Muscle layer of colon (tissue), 2 donors: ENCODE measurements around the gene CTSO.

Experiments used
- H3K27ac ChIP-seq: one replicate; pipeline ENCODE4 v1.7.0; 2013; ENCODE audit warnings: low read depth, mild to moderate bottlenecking, low read length, moderate library complexity
- H3K27me3 ChIP-seq, 2 donors: one replicate each; pipeline ENCODE4 v1.7.0; 2013; ENCODE audit warnings: low read length in 2 of 2, mild to moderate bottlenecking in 2 of 2; ENCODE audit not compliant: insufficient read depth in 2 of 2, control insufficient read depth in 1 of 2
- H3K36me3 ChIP-seq: one replicate; pipeline ENCODE4 v1.7.0; 2013; ENCODE audit warnings: mild to moderate bottlenecking, low read length; ENCODE audit not compliant: insufficient read depth
- H3K4me1 ChIP-seq: one replicate; pipeline ENCODE4 v1.7.0; 2013; ENCODE audit warnings: mild to moderate bottlenecking, low read length; ENCODE audit not compliant: insufficient read depth
- H3K4me3 ChIP-seq, 2 donors: one replicate each; pipeline ENCODE4 v1.7.0; 2013; ENCODE audit warnings: low read length in 2 of 2, low read depth in 1 of 2, mild to moderate bottlenecking in 1 of 2, moderate library complexity in 1 of 2
- H3K9ac ChIP-seq: one replicate; pipeline ENCODE4 v1.7.0; 2013; ENCODE audit warnings: low read length
- H3K9me3 ChIP-seq: one replicate; pipeline ENCODE4 v1.7.0; 2013; ENCODE audit warnings: mild to moderate bottlenecking, low read length
- donor health status: abdominal sarcoma.
- donor health status: Adenocarcinoma of cecum.

The CTSO gene

DNA sequence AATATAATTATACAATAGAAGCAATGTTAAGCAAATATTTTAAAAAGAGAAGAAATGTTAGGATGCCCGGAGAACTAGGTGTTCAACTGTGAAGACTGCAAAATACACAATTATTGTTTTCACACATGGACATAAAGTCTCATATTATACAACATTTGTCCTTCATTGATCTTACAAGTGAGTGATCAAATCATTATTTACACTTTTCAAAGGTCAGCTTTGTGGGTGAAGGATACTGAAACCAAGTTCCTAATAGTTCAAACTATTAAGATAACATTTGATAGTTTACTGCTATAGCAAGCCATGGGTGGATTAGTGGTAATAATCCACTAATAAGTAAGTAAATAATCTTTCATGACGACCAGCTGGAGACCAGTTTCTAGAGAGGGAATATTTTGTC, 23.3 kb downstream of the CTSO start:
- H3K4me1 ChIP-seq, result no peaks in the 10 kb centered on the region
- no peaks in the 10 kb centered on the region for H3K9me3 ChIP-seq
- H3K27ac ChIP-seq, result no peak overlapping the region
- H3K4me3 ChIP-seq, result no peak overlapping the region
- peaks cover 10% of the 10 kb centered on the region for H3K36me3 ChIP-seq
- H3K27me3 ChIP-seq, result no peaks in the 10 kb centered on the region
- no peak overlapping the region for H3K9ac ChIP-seq

- no peaks in the 10 kb centered on the region for H3K9me3 ChIP-seq
- no peaks in the 10 kb centered on the region for H3K4me1 ChIP-seq
- H3K4me3 ChIP-seq, result no peak overlapping the region
- peaks cover 10% of the 10 kb centered on the region for H3K36me3 ChIP-seq
- no peaks in the 10 kb centered on the region for H3K27me3 ChIP-seq
- H3K9ac ChIP-seq, result no peak overlapping the region
- no peak overlapping the region for H3K27ac ChIP-seq
Observed at GRCh38 chr4:155929833-155930232, 23.8 kb downstream of the CTSO start.

GRCh38 chr4:155924637-155925036, 29.0 kb downstream of the CTSO start:
- H3K9ac ChIP-seq, result no peak overlapping the region
- peaks cover 10% of the 10 kb centered on the region for H3K36me3 ChIP-seq
- H3K4me1 ChIP-seq, result no peaks in the 10 kb centered on the region
- H3K27me3 ChIP-seq, result no peaks in the 10 kb centered on the region
- no peaks in the 10 kb centered on the region for H3K9me3 ChIP-seq
- no peak overlapping the region for H3K4me3 ChIP-seq
- H3K27ac ChIP-seq, result no peak overlapping the region

DNA sequence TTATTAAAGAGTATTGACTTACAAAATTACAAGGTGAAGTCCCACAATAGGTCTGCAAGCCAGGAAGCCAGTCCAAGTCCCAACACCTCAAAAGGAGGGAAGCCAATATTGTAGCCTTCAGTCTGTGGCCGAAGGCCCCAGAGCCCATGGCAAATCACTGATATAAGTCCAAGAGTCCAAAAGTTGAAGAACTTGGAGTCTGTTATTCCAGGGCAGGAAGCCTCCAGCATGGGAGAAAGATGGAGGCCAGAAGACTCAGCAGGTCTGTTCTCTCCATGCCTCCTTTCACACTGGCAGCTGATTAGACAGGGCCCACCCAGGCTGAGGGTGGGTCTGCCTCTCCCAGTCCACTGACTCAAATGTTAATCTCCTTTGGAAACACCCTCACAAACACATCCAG, 32.1 kb downstream of the CTSO start:
- Histone ChIP-seq H3K9me3 (no peaks in the 10 kb centered on the region), H3K27me3 (no peaks in the 10 kb centered on the region), H3K4me1 (no peaks in the 10 kb centered on the region), H3K9ac (no peak overlapping the region), H3K36me3 (no peaks in the 10 kb centered on the region), H3K4me3 (no peak overlapping the region), H3K27ac (no peak overlapping the region)

DNA sequence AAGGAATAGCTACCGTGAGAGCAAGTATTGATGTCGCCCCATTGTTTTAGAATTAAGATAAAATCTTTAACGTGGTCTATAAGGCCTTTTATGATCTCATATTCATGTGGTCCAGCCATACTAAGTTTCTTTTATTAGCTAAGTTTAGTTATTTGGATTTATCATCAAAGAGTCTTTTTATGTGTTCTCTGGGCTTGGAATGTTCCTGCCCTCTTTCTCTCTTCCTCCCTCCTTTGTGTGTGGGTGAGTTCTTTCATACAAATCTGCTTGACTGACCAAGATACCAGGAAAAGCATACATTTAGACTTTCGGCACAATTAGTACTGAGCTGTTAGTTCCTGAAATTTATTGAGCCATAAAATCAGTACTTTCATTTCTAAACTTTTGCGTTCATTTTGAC, 38.9 kb downstream of the CTSO start:
- Histone ChIP-seq H3K9ac (no peak overlapping the region), H3K4me3 (no peak overlapping the region), H3K4me1 (no peaks in the 10 kb centered on the region), H3K9me3 (no peaks in the 10 kb centered on the region), H3K27me3 (no peaks in the 10 kb centered on the region), H3K36me3 (no peaks in the 10 kb centered on the region), H3K27ac (no peak overlapping the region)

GRCh38 chr4:155911905-155912304, 41.8 kb downstream of the CTSO start:
- no peaks in the 10 kb centered on the region for H3K36me3 ChIP-seq
- H3K4me3 ChIP-seq, result no peak overlapping the region
- H3K4me1 ChIP-seq, result no peaks in the 10 kb centered on the region
- no peaks in the 10 kb centered on the region for H3K9me3 ChIP-seq
- no peaks in the 10 kb centered on the region for H3K27me3 ChIP-seq
- no peak overlapping the region for H3K27ac ChIP-seq
- no peak overlapping the region for H3K9ac ChIP-seq

GRCh38 chr4:155909615-155910226, 43.9 kb downstream of the CTSO start:
- Histone ChIP-seq H3K27me3 (no peaks in the 10 kb centered on the region), H3K9me3 (no peaks in the 10 kb centered on the region), H3K4me3 (no peak overlapping the region), H3K27ac (no peak overlapping the region), H3K9ac (no peak overlapping the region), H3K36me3 (no peaks in the 10 kb centered on the region), H3K4me1 (no peaks in the 10 kb centered on the region)

DNA sequence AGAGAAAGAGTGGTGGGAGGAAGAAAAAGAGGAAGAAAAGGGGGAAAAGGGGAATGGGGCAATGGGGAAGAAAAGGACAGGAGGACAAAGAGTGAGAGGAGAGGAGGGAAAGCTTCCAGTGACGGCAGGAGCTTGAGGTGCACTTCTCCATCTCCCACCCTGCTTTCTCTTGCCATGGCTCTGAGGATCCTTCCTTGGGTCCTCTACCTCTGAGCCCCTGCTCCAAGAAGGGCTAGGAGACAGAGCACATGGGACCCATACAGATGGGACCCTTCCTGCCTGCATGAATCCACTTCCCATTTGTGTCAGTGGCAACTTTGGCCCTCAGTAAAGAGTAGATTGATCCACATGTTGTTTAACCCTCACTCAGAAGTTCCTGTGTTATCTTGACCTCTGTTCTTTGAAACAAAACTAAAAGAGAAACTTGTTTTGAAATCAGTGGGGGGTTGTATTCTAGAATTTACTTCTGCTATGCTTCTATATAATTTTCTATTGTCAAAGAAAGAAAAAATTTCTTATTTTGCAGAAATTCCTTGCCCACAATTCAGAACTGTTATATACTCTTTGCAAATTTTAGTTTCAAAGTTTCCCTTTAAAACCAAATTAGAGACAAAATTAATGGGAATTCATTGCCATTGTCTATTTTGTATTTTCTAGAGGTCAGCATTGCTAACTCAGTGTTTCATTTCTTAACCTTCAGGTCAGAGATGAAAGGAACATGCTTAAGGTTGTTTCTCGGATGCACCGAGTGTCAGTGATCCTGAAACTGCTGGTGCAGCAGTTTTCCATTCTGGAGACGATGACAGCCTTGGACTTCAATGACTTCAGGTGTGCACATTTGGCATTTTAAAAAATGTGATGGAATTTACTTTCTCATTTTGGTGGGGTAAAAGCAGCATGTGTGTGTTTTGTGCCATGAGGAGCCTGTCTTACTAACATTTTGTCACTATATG, 45.2 kb downstream of the CTSO start:
- no peak overlapping the region for H3K27ac ChIP-seq
- H3K9me3 ChIP-seq, result no peaks in the 10 kb centered on the region
- H3K9ac ChIP-seq, result no peak overlapping the region
- no peaks in the 10 kb centered on the region for H3K36me3 ChIP-seq
- H3K4me1 ChIP-seq, result no peaks in the 10 kb centered on the region
- no peaks in the 10 kb centered on the region for H3K27me3 ChIP-seq
- no peak overlapping the region for H3K4me3 ChIP-seq

GRCh38 chr4:155907556-155907955, 46.1 kb downstream of the CTSO start:
- Histone ChIP-seq H3K27me3 (no peaks in the 10 kb centered on the region), H3K9ac (no peak overlapping the region), H3K27ac (no peak overlapping the region), H3K9me3 (no peaks in the 10 kb centered on the region), H3K4me3 (no peak overlapping the region), H3K36me3 (no peaks in the 10 kb centered on the region), H3K4me1 (no peaks in the 10 kb centered on the region)

DNA sequence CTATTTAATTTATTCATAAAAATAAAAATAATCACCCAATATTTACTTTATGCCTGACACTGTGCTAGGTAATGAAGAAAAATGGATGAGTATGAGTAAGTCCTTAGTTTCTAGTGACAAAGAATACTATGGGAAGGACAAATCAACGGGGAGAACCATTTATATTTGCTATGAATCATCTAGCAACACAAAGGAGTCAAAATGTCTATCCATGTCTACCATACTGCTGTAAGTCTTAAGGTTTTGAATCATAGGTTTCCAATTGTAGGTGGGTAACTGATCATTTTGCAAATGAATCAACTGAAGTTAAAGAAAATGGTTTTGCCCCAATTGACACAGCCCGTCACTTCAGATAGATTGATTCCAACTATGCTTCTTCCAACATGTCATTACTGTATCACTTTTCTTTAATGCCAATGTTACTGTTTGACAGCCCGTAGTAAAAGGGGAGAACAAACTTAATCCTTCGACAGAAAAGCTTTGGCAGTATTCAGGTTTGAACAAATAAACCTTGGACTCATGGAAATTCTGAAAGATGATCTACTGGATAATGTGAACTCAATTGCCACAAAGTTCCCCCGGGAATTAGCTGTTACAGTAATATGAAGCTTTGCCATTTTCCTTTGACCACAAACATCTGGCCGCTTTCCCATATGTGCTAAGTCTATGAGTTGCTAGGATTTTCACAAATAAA, 47.0 kb downstream of the CTSO start:
- H3K27ac ChIP-seq, result no peak overlapping the region
- no peaks in the 10 kb centered on the region for H3K27me3 ChIP-seq
- H3K36me3 ChIP-seq, result no peaks in the 10 kb centered on the region
- H3K4me3 ChIP-seq, result no peak overlapping the region
- H3K9ac ChIP-seq, result no peak overlapping the region
- no peaks in the 10 kb centered on the region for H3K4me1 ChIP-seq
- H3K9me3 ChIP-seq, result no peaks in the 10 kb centered on the region

- Histone ChIP-seq H3K27ac (no peak overlapping the region), H3K36me3 (no peaks in the 10 kb centered on the region), H3K27me3 (no peaks in the 10 kb centered on the region), H3K9ac (no peak overlapping the region), H3K4me1 (no peaks in the 10 kb centered on the region), H3K4me3 (no peak overlapping the region), H3K9me3 (no peaks in the 10 kb centered on the region)
Observed at GRCh38 chr4:155904331-155904730, 49.3 kb downstream of the CTSO start.
